HepG2 (cell line): ENCODE data around the gene TCFL5. TPM values are rescaled to one million over a fixed set of nuclear protein-coding genes. Genes with fewer than 3 reads are reported as not detected.

Experiments used
- CCDC6 ChIP-seq: sonication (generic); formaldehyde crosslinking; IDR thresholded peaks from 2 replicates; pipeline ENCODE4 v1.8.1; 2022; ENCODE audit warnings: mild to moderate bottlenecking, missing genetic modification reagents, moderate library complexity
- CHCHD3 ChIP-seq: sonication (generic); formaldehyde crosslinking; IDR thresholded peaks from 2 replicates; pipeline ENCODE4 v1.8.0; 2022; ENCODE audit warnings: mild to moderate bottlenecking, missing genetic modification reagents, moderate library complexity
- DRAP1 ChIP-seq: IDR thresholded peaks from 2 replicates; pipeline ENCODE4 v1.6.1; 2016; ENCODE audit warnings: missing genetic modification reagents, missing compliant biosample characterization
- FLYWCH1 ChIP-seq: sonication (generic); formaldehyde crosslinking; IDR thresholded peaks from 2 replicates; pipeline ENCODE4 v1.8.1; 2023; ENCODE audit warnings: mild to moderate bottlenecking, missing genetic modification reagents
- GABPB1 ChIP-seq: IDR thresholded peaks from 2 replicates; pipeline ENCODE4 v1.6.1; 2016; ENCODE audit warnings: mild to moderate bottlenecking, missing genetic modification reagents, moderate library complexity, missing compliant biosample characterization
- HHEX ChIP-seq: IDR thresholded peaks from 2 replicates; pipeline ENCODE4 v1.6.1; 2016; ENCODE audit warnings: control low read depth
- HOXA9 ChIP-seq: sonication (generic); formaldehyde crosslinking; IDR thresholded peaks from 2 replicates; pipeline ENCODE4 v1.8.1; 2022; ENCODE audit warnings: missing genetic modification reagents, mild to moderate bottlenecking, moderate library complexity, borderline replicate concordance
- KLF6 ChIP-seq: IDR thresholded peaks from 2 replicates; pipeline ENCODE4 v1.8.0; 2016; ENCODE audit warnings: missing biosample characterization, missing genetic modification reagents
- MIER3 ChIP-seq: IDR thresholded peaks from 2 replicates; pipeline ENCODE4 v1.6.1; 2016; ENCODE audit warnings: missing compliant biosample characterization, borderline replicate concordance
- PAXIP1 ChIP-seq: sonication (generic); formaldehyde crosslinking; conservative IDR thresholded peaks from 2 replicates; pipeline ENCODE4 v1.4.0; 2020; ENCODE audit warnings: mild to moderate bottlenecking, missing genetic modification reagents, moderate library complexity
- RXRA ChIP-seq: sonication (generic); formaldehyde crosslinking; IDR thresholded peaks from 2 replicates; pipeline ENCODE4 v1.5.1; 2020; ENCODE audit warnings: missing genetic modification reagents
- RXRB ChIP-seq: IDR thresholded peaks from 2 replicates; pipeline ENCODE4 v1.6.1; 2016; ENCODE audit warnings: borderline replicate concordance, missing genetic modification reagents, missing compliant biosample characterization
- SOX13 ChIP-seq, 3 experiments: fragments of 450-650 bp in 1 of 3; sonication (generic) in 1 of 3; formaldehyde crosslinking in 1 of 3; IDR thresholded peaks in 2 of 3; conservative IDR thresholded peaks in 1 of 3; 2 replicates each; pipeline versions ENCODE4 v1.5.0 to v1.6.1; 2016 to 2020; ENCODE audit warnings: antibody characterized with exemption in 1 of 3, mild to moderate bottlenecking in 1 of 3, missing compliant biosample characterization in 1 of 3, missing genetic modification reagents in 1 of 3, moderate library complexity in 1 of 3
- SOX5 ChIP-seq: IDR thresholded peaks from 2 replicates; pipeline ENCODE4 v1.6.1; 2016; ENCODE audit warnings: borderline replicate concordance
- ZBTB25 ChIP-seq: IDR thresholded peaks from 2 replicates; pipeline ENCODE4 v1.6.1; 2018; ENCODE audit warnings: missing genetic modification reagents
- ZNF10 ChIP-seq: sonication (generic); formaldehyde crosslinking; IDR thresholded peaks from 2 replicates; pipeline ENCODE4 v1.4.0; 2020; ENCODE audit warnings: mild to moderate bottlenecking, low read depth, missing genetic modification reagents, borderline replicate concordance
- ZNF235 ChIP-seq: sonication (generic); formaldehyde crosslinking; IDR thresholded peaks from 2 replicates; pipeline ENCODE4 v1.8.1; 2023; ENCODE audit warnings: mild to moderate bottlenecking, missing genetic modification reagents, borderline replicate concordance
- ZNF33B ChIP-seq: sonication (generic); formaldehyde crosslinking; IDR thresholded peaks from 2 replicates; pipeline ENCODE4 v1.5.1; 2020; ENCODE audit warnings: mild to moderate bottlenecking, missing genetic modification reagents
- ZNF460 ChIP-seq: sonication (generic); formaldehyde crosslinking; IDR thresholded peaks from 2 replicates; pipeline ENCODE4 v1.5.1; 2020; ENCODE audit warnings: missing genetic modification reagents, mild to moderate bottlenecking, borderline replicate concordance
- polyA plus RNA-seq, 8 experiments: library from polyadenylated mRNA; depleted of rRNA in 3 of 8; stranded (reverse) in 7 of 8; unstranded in 1 of 8; fragments of >200 nt; fragmentation: Illumina TruSeq in 4 of 8; extraction: Trizol in 4 of 8; gene quantifications; 2 replicates each; pipeline versions ENCODE4 v1.2.1 to v1.2.3, GENCODE V29; 2011 to 2016; ENCODE audit warnings: low read depth in 4 of 8, missing spikeins in 1 of 8, mixed read lengths in 1 of 8; ENCODE audit not compliant: insufficient read depth in 1 of 8
- total RNA-seq, 5 experiments: library from RNA; depleted of rRNA; stranded (reverse); fragments of >200 nt; fragmentation: Illumina TruSeq; extraction: Trizol; gene quantifications; 2 replicates each; pipeline ENCODE4 v1.2.3, GENCODE V29; 2016; ENCODE audit warnings: low read depth in 1 of 5

TCFL5 gene
- total and polyA plus RNA-seq, 2 of the 13 experiments (the other 11 are each of a cell fraction or from before 2014, with no cell fraction given): 14.8 to 20.0 TPM

GRCh38 chr20:62791301-62792181 is 70.1 kb downstream of the TCFL5 start (continued):
- peak; percentile 68; the same call in 1 of the 2 replicates for TF ChIP-seq ZBTB25 (CRISPR knock-in tag)
- TF ChIP-seq FLYWCH1: no peak
- TF ChIP-seq MIER3 (CRISPR knock-in tag): peak; percentile 77; the same call in 1 of the 2 replicates
- no peak for TF ChIP-seq HHEX (CRISPR knock-in tag)
- TF ChIP-seq ZNF10 (CRISPR knock-in tag): no peak
- TF ChIP-seq DRAP1 (CRISPR knock-in tag): peak; percentile 73
- TF ChIP-seq ZNF460 (CRISPR knock-in tag): no peak
- peak; percentile 47 for TF ChIP-seq PAXIP1
- no peak for TF ChIP-seq CCDC6
- TF ChIP-seq CHCHD3 (CRISPR knock-in tag): no peak; the same call in 1 of the 2 replicates
- TF ChIP-seq RXRA (CRISPR knock-in tag): peak; percentile 70
- TF ChIP-seq GABPB1 (CRISPR knock-in tag): peak; percentile 77
- TF ChIP-seq SOX5: peak; percentile 62
- TF ChIP-seq SOX13 (IDR thresholded peaks at IDR 0.05): peak; percentile 16; the same call in 1 of the 2 replicates
- TF ChIP-seq SOX13 (CRISPR knock-in tag; conservative IDR thresholded peaks at IDR 0.05 in 1 of 2, IDR thresholded peaks at IDR 0.05 in 1 of 2): peak in 1 of 2 experiments; percentile 52; a peak in 1 of 4 replicates
- TF ChIP-seq RXRB: peak; percentile 81; the same call in 1 of the 2 replicates
- 0 out of 2 replicates have a peak, but pooled peaks have one; percentile 61 for TF ChIP-seq ZNF235
- TF ChIP-seq ZNF33B (CRISPR knock-in tag): peak; percentile 92; the same call in 1 of the 2 replicates
- peak; percentile 76; the same call in 1 of the 2 replicates for TF ChIP-seq KLF6 (CRISPR knock-in tag)
- TF ChIP-seq HOXA9: no peak
